Right cardiac atrium (tissue), 5 donors: ENCODE measurements around the gene INSL4. TPM values are rescaled to one million over a fixed set of nuclear protein-coding genes. Genes with fewer than 3 reads are reported as not detected.

Experiments used
- ATAC-seq, 2 donors: fragments of 200-7000 bp; cut with Tn5 transposase; one replicate each; pipeline versions ENCODE4 v1.8.0 to v1.9.1; 2020; ENCODE audit warnings: moderate library complexity in 2 of 2, mild to moderate bottlenecking in 1 of 2
- DNase-seq, 3 donors: peaks; one replicate each; pipeline ENCODE4 v3.0.0-alpha.2; 2020
- H3K27ac ChIP-seq: one replicate; pipeline ENCODE4 v1.5.1; 2013; ENCODE audit warnings: mild to moderate bottlenecking, low read length, control low read depth, moderate library complexity
- H3K27me3 ChIP-seq: one replicate; pipeline ENCODE4 v1.6.1; 2013; ENCODE audit not compliant: control insufficient read depth, insufficient read depth
- H3K4me1 ChIP-seq: one replicate; pipeline ENCODE4 v1.6.1; 2013; ENCODE audit warnings: low read length; ENCODE audit not compliant: control insufficient read depth, insufficient read depth
- H3K4me3 ChIP-seq: one replicate; pipeline ENCODE4 v1.5.1; 2013; ENCODE audit warnings: low read length, control low read depth
- H3K9me3 ChIP-seq: one replicate; pipeline ENCODE4 v1.6.1; 2013; ENCODE audit warnings: low read length; ENCODE audit not compliant: control insufficient read depth
- WGBS: extraction: QIAGEN DNeasy Blood & Tissue Kit; methylation state at CpG from one replicate; pipeline ENCODE4 v1.1.7; 2013; 5-methylcytosine and 5-hydroxymethylcytosine counted together
- intact Hi-C, 4 donors: fragments of 100-400 bp; cut with DNase I; formaldehyde crosslinking; loops; one replicate each; pipeline versions ENCODE4 v1.11.0 to v1.14.0; 2022 to 2023
- long read RNA-seq, 4 donors: library from polyadenylated mRNA; unstranded; transcript quantifications; one replicate each; pipeline ENCODE4 v2.0.0, GENCODE V29; 2020 to 2021
- polyA plus RNA-seq: library from polyadenylated mRNA; stranded (reverse); fragments of 200-250 nt; gene quantifications from one replicate; pipeline ENCODE4 v1.2.3, GENCODE V29; 2013
- total RNA-seq, 4 donors: library from RNA; stranded (reverse); fragmentation: NEBNext Ultra II Directional; extraction: Animal tissue kit (Norgen Biotek cat#: 25700); gene quantifications; one replicate each; pipeline ENCODE4 v1.2.1, GENCODE V29; 2021
- donor health status: healthy with polysubstance abuse.
- donor health status: DM: no; HTN: yes; CAD: no.
- donor health status: DM: no; HTN: no; CAD: no.
- donor health status: DM: no; HTN: yes; CAD: no; lungs with severe emphysema.
- donor health status: DM: yes; HTN: yes; CAD: no.

INSL4 gene
- total RNA-seq (not detected), polyA plus RNA-seq (not detected)
- long read RNA-seq, donor 1, result 0 reads
- long read RNA-seq, donor 2, result 0 reads
- long read RNA-seq, donor 3, result 0 reads
- long read RNA-seq, donor 4, result 0 reads

- Histone ChIP-seq H3K27ac (no peak within 1 kb of the TSS), H3K4me3 (no peak within 1 kb of the TSS), H3K27me3 (no peaks in the 10 kb centered on the region), H3K4me1 (no peaks in the 10 kb centered on the region), H3K9me3 (no peaks in the 10 kb centered on the region)
- WGBS, result 92% methylated on average over 2 of the region's 2 CpGs
- no peak for ATAC-seq
- intact Hi-C loops, result no loop called here
- DNase-seq, result no peak
Observed at GRCh38 chr9:5231212-5231611, at the start of gene INSL4. INSL4 (plus strand) TSS chr9:5231419; CDS start chr9:5231524, 105 bp downstream.

GRCh38 chr9:5184776-5185175 lies 46.4 kb upstream of the INSL4 start:
- intact Hi-C loops, result loop anchor here (5.0 to 10.0 kb wide), 5 partner anchors 240 to 420 kb away; no protein-coding TSS in a partner anchor
- H3K4me1 ChIP-seq, result no peaks in the 10 kb centered on the region
- no peak for ATAC-seq

DNA sequence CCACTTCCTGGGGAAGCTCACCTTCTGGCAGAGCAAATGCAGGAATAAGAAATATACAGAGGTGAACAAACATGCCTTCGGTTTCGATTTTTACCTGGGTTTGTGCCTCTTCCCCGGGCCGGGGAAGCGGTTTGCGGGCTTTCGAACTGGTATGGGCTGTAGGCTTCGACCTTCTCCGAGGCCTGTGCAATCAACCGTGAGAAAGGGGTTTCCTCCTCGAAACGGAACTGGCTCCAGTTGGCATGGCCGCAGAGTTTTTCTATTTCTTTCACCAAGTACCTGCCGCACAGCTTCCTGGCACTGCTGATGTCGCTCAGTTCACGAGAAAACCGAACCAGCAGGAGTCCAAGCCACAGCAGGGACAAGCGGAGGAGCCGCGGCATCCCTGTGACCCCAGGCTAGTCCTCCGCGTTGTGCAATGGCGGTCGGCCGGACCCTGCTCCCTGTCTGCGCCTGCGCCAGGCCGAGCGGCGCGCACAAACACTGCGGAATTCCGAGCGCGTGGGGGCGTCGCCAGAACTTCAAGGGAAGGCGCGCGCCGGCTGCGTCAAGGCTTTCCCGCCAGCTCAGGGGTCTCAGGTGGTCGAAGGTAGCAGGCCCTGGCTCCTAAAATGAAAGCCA lies 45.9 kb upstream of the INSL4 start, which contains the start of gene INSL6:
INSL6 (minus strand) TSS at position 420 of the 621 bp plus-strand sequence; CDS start at position 383, 37 bp downstream.
- H3K27ac ChIP-seq, result no peak within 1 kb of the TSS
- H3K4me1 ChIP-seq, result no peaks in the 10 kb centered on the region
- no peaks in the 10 kb centered on the region for H3K9me3 ChIP-seq
- ATAC-seq (no peak), DNase-seq (no peak)
- no peak within 1 kb of the TSS for H3K4me3 ChIP-seq
- no peaks in the 10 kb centered on the region for H3K27me3 ChIP-seq
- intact Hi-C loops, result loop anchor here (5.0 to 10.0 kb wide), 5 partner anchors 239 to 419 kb away; no protein-coding TSS in a partner anchor
- WGBS, result 89% methylated on average over 44 of the region's 44 CpGs

More at GRCh38 chr9:5184776-5185175, 46.4 kb upstream of the INSL4 start:
- Histone ChIP-seq H3K27ac (no peak overlapping the region), H3K4me3 (no peak overlapping the region), H3K27me3 (no peaks in the 10 kb centered on the region), H3K9me3 (no peaks in the 10 kb centered on the region)
- no peak for DNase-seq
- 89% methylated on average over 2 of the region's 2 CpGs for WGBS

- Histone ChIP-seq H3K4me3 (no peak overlapping the region), H3K27ac (no peak overlapping the region), H3K9me3 (no peaks in the 10 kb centered on the region), H3K4me1 (no peaks in the 10 kb centered on the region), H3K27me3 (no peaks in the 10 kb centered on the region)
- 28% methylated on average over 8 of the region's 8 CpGs for WGBS
- DNase-seq, result peak in 1 of 3 donors; percentile 71
- intact Hi-C loops, result loop anchor here (5.0 to 10.0 kb wide), 5 partner anchors 238 to 418 kb away; no protein-coding TSS in a partner anchor
- peak; percentile 66 to 67 for ATAC-seq
Observed at GRCh38 chr9:5186416-5187169, 44.6 kb upstream of the INSL4 start.

DNA sequence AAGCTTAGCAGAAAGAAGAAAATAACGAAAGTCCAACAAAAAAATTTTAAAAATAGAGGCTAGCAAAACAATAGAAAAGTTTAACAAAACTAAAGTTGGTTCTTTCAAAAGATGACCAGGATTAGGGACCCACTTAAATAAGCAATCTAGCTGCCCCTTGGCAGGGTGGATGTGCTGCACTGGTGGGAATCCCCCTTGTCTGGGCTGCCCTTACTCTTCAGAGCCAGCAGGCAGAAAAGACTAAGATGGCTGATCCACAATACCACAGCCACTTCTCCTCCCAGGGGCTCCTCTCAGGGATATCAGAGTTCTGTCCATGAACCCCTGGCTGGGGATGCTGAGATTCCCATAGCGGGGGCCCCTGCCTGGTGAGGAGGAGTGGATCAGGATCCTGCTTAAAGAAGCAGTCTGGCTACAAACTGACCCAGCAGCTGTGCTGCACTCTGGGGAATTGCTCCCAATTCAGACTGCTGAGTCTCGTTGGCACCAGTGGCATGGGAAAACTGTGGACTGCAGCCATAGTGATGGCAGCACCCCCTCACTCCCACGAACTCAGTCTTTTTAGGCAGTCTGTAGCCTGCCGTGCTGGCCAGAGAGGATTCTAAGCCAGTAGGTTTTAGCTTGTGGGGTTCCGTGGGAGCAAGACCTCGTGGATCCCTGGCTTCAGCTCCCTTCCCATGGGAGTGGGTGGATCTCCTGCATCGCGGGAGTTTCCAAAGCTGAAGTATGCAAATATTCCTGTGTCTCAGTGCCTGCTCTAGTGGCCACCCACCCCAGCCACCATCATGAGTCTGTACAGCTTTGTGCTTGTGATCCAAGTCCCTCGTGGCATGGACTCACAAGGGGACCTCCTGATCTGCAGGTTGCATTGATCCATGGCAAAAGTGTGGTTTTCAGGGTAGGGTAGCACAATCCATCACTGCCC lies 42.9 kb upstream of the INSL4 start:
- WGBS, result 55% methylated on average over 10 of the region's 10 CpGs
- H3K27ac ChIP-seq, result no peak overlapping the region
- no peak for ATAC-seq
- no peaks in the 10 kb centered on the region for H3K9me3 ChIP-seq
- H3K4me3 ChIP-seq, result no peak overlapping the region
- no peaks in the 10 kb centered on the region for H3K4me1 ChIP-seq
- DNase-seq, result no peak
- intact Hi-C loops, result loop anchor here (5.0 to 10.0 kb wide), 5 partner anchors 236 to 416 kb away; no protein-coding TSS in a partner anchor
- no peaks in the 10 kb centered on the region for H3K27me3 ChIP-seq

GRCh38 chr9:5191985-5192384 lies 39.2 kb upstream of the INSL4 start:
- Histone ChIP-seq H3K4me1 (no peaks in the 10 kb centered on the region), H3K9me3 (no peaks in the 10 kb centered on the region), H3K4me3 (no peak overlapping the region), H3K27ac (no peak overlapping the region), H3K27me3 (no peaks in the 10 kb centered on the region)
- 65% methylated on average over 3 of the region's 3 CpGs for WGBS
- ATAC-seq, result no peak
- intact Hi-C loops, result loop anchor here in 1 of 4 donors (5.0 kb wide), 1 partner anchor 395 kb away; no protein-coding TSS in a partner anchor
- DNase-seq, result no peak

- H3K9me3 ChIP-seq, result no peaks in the 10 kb centered on the region
- DNase-seq, result no peak
- whole genome bisulfite sequencing, result 56% methylated on average over 2 of the region's 2 CpGs
- no peak for ATAC-seq
- H3K27me3 ChIP-seq, result no peaks in the 10 kb centered on the region
- no peak overlapping the region for H3K27ac ChIP-seq
- no peak overlapping the region for H3K4me3 ChIP-seq
- no peaks in the 10 kb centered on the region for H3K4me1 ChIP-seq
- intact Hi-C loops, result loop anchor here in 1 of 4 donors (5.0 kb wide), 1 partner anchor 394 kb away; no protein-coding TSS in a partner anchor
Observed at GRCh38 chr9:5193345-5193744, 37.9 kb upstream of the INSL4 start.

GRCh38 chr9:5195463-5195862 lies 35.8 kb upstream of the INSL4 start:
- Histone ChIP-seq H3K27ac (no peak overlapping the region), H3K9me3 (no peaks in the 10 kb centered on the region), H3K4me3 (no peak overlapping the region), H3K4me1 (no peaks in the 10 kb centered on the region), H3K27me3 (no peaks in the 10 kb centered on the region)
- ATAC-seq (no peak), DNase-seq (no peak)
- WGBS, result 43% methylated on average over 1 of the region's 1 CpG
- intact Hi-C loops, result no loop called here

DNA sequence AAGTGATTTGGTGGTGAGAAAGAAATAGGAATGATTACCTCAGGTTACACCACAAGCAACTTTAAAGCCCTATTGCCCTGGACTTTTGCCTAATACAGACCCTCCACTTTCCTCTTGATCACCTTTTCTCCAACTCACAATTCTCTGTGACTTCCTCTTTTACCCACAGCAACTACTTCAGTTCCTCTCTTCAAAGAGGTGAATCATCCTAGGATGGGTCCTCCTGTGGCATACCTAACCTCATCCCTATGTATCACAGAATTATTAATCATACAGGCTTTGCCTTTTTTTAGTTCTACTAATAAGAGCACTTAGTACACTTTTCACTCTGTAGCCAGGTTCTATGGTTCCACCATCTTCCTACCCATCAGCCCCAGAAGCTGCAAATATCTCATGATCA lies 26.1 kb upstream of the INSL4 start:
- intact Hi-C loops, result no loop called here

GRCh38 chr9:5230554-5230953 lies 665 bp upstream of the INSL4 start:
- no peaks in the 10 kb centered on the region for H3K27me3 ChIP-seq
- WGBS, result 85% methylated on average over 10 of the region's 10 CpGs

More for the DNA sequence above, 26.1 kb upstream of the INSL4 start:
- ATAC-seq (no peak), DNase-seq (no peak)
- H3K27ac ChIP-seq, result no peak overlapping the region
- no peak overlapping the region for H3K4me3 ChIP-seq
- no peaks in the 10 kb centered on the region for H3K4me1 ChIP-seq
- H3K27me3 ChIP-seq, result no peaks in the 10 kb centered on the region
- no peaks in the 10 kb centered on the region for H3K9me3 ChIP-seq

More at GRCh38 chr9:5230554-5230953, 665 bp upstream of the INSL4 start:
- intact Hi-C loops, result no loop called here
- no peaks in the 10 kb centered on the region for H3K4me1 ChIP-seq
- no peaks in the 10 kb centered on the region for H3K9me3 ChIP-seq
- DNase-seq (no peak), ATAC-seq (no peak)
- no peak overlapping the region for H3K4me3 ChIP-seq
- no peak overlapping the region for H3K27ac ChIP-seq
